NCI-H345 (cell line): ENCODE results near the gene TOP3A.

Experiments
- DNase-seq: peaks from one replicate; lab custom pipeline; 2025; lab: John Stamatoyannopoulos, UW

The TOP3A gene

DNA sequence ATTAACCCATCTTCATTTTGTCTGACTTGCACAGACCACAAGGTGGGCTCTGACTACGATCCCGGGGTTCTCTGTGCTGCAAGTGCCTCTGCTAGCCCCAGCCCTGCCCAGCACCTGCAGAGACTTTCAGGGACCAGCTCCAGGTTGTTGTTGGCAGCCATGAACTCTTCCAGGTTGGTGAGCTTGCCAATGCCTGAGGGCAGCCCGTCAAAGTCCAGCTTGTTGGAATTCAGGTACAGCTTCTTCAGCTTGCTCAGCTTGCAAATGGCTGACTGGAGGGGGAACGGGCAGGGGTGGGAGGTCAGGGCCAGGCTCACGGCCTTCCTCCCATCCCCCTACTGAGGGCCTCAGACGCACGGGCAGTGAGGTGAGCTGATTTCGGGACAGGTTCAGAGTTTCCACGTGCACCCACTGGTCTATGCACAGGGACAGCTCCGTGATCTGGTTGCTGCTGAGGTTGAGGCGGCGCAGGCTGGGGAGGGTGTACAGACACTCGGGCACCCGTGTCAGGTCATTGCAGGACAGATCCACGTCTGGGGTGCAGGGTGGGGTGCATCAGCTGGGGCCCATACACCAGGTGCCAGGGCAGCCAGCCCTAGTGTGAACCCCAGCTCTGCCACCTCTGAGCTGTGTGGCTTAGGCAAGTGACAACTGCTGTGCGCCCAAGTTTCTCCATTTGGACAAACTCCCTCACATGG lies 61.5 kb downstream of the TOP3A start:
- DNase-seq: no peak

DNA sequence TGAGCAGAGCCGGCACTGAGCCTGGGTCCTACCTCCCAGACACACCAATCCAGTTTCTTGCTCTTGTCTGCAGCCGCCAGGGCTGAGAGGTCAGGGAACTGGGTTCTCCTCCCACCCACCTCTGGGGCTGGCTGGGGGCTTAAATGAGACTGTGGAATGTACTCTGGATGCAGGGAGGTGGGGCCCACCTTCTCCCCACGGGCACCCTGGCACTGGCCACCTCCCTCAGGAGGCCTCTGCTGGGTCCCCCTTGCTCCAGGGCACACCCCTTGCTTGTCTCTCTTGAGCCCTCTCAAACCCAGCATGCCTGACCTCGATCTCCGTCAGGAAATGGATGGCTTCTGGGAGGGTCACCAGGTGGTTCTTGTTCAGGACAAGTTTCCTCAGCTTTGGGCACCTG lies 62.6 kb downstream of the TOP3A start:
- no peak for DNase-seq

DNA sequence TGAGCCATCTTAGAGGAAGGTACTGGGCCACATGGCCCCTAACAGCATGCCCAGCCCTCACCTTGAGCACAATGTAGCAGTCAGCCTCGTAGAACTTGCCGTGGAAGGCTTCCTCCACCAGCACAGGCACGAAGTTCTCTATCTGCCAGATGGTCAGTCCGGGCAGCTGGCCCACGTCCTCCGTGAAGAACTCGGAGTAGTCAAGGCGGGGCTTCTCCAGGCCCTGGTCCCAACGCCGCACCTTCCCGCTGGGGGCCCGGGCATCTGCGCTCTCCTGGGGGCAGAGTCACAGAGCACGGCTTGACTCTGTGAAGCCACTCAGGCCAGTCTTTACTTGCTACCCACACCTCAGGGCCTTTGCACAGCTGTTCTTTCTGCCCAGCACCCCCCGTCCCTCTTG lies 63.6 kb downstream of the TOP3A start:
- DNase-seq: no peak

DNA sequence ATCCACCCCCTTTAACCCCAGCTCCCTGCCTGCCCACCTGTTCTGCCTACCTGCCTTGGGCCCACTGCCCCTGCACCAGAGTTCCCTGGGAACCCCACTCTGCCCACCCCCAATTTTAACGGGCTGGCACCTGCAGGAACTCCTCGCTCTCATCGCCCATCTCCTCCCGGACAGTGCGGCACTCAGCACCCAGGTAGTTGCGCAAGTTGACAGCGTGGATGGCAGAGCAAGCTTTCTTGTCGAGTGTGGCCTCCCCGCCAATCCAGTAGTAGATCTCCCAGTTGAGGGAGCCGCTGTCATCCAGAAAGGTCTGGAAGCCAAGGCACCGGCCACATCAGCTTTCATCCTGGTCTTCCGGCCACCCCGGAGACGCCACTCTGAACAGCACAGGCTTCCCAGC lies 64.1 kb downstream of the TOP3A start:
- no peak for DNase-seq

GRCh38 chr17:18250259-18250658 lies 64.5 kb downstream of the TOP3A start:
- peak; percentile 9 for DNase-seq

DNA sequence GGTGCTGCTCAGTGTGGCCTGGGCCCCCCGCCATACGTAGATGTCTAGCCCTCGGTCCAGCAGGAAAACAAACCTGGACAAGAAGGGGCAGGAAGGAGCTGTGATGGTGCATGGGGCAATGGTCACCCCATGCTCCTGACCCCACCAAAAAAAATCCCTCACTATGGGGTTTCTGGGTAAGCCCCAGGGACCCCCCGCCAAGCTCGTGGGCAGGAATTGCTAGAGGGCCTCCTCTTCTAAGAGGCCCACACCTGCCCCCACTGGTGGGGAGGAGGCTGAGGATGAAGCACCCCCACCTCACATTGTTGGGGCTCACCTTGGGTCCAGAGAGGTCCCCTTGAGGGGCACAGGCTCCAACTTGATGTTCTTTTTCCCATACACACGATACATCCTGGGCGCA lies 66.0 kb downstream of the TOP3A start:
- DNase-seq: no peak

DNA sequence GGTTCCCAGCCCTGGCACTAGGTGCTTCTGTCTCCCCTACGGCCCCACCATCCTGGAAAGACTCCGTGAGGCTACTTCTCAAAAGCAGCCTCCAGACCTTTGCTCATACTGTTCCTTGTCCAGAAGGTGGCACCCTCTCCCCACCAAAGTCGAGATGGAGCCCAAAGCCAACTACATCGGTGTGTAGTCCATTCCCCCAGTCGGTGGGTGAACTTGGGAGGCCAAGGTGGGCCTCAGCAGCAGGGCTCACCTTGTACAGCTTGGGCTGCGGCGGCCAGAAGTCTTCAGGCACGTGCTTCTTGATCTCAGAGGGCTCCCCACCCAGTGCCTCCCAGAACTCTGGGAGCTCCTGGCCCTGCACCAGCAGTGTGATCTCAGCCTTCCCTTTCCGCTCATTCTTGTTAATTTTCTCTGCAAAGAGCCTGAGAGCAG lies 66.5 kb downstream of the TOP3A start:
- peak; percentile 45 for DNase-seq

- no peak for DNase-seq
Observed at GRCh38 chr17:18247613-18248001, 67.2 kb downstream of the TOP3A start.

- peak; percentile 43 for DNase-seq
Observed at GRCh38 chr17:18246880-18247612, 67.7 kb downstream of the TOP3A start.

DNA sequence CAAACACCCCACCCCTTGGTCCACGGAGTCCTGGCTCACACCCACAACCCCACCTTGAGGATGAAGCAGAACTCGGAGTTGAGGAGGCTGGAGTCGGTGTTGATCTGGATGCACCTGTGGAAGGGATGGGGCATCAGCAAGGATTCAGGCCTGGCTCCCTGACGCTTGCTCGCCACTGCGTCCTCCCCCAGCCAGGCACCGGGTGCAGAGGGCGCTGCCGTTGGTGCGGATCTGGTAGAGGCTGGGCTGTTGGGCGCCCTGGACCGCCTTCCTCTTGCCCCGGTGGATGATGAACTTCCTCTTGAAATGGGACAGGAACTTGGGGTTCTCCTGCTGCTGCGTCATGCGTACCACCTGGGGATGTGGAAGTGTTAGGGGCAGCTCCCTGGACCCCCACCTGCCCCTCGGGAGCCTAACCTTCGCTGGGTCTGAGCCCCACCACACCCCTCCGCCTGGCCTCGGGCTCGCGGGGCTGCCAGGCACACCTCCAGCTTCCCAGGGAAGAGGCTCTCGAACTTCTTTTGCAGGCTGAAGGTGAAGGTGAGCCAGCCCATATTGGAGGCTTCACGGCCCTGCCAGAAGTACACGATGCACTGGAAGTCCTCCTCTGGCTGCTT lies 68.6 kb downstream of the TOP3A start:
- DNase-seq: no peak

- DNase-seq: no peak
Observed at GRCh38 chr17:18245038-18245776, 69.6 kb downstream of the TOP3A start.

DNA sequence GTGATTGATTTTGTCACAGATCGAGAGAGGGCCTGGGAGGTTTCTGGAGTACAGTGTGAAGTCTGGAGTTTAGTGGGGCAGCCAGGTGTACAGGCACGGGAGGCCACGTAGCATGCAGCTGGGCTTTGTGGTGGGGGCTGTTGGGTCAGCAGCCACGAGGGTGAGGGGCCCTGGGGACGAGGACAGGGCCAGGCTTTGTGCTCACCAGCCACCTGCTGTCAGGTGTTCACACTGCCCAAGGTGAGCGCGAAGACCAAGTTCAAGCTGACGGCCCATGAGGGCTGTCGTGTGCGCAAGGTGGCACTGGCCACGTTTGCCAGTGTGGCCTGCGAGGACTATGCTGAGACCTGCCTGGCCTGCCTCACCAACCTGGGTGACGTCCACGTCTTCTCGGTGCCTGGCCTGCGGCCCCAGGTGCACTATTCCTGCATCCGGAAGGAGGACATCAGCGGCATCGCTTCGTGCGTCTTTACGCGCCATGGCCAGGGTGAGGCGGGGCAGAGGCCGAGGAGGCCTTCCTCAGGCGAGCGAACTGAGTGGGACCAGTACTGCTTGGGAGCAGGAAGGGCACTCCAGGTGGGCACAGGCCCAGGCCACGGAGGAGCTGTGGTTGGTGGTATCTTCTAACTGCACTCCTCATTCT lies 73.4 kb downstream of the TOP3A start:
- DNase-seq: no peak

- DNase-seq: no peak
Observed at GRCh38 chr17:18240449-18240848, 74.3 kb downstream of the TOP3A start.

GRCh38 chr17:18238299-18238698 lies 76.5 kb downstream of the TOP3A start:
- DNase-seq: no peak

- DNase-seq: no peak
Observed at GRCh38 chr17:18237461-18237860, 77.3 kb downstream of the TOP3A start.

DNA sequence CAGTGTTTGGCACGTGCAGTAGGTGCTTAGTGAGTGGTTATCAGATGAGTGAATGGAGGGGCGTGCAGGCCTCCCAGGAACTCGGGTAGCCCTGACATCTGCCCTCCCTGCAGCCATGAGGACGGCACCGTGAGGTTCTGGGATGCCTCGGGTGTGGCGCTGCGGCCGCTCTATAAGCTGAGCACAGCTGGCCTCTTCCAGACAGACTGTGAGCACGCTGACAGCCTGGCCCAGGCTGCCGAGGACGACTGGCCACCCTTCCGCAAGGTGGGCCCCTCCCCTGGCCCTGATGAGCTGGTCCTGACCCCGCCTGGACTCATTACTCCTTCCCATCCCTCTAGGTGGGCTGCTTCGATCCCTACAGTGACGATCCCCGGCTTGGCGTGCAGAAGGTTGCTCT lies 78.3 kb downstream of the TOP3A start:
- no peak for DNase-seq

GRCh38 chr17:18235743-18236256 lies 79.0 kb downstream of the TOP3A start:
- DNase-seq: no peak

GRCh38 chr17:18234853-18235380 lies 79.9 kb downstream of the TOP3A start:
- DNase-seq: no peak

GRCh38 chr17:18233803-18234518 lies 80.8 kb downstream of the TOP3A start:
- DNase-seq: no peak

GRCh38 chr17:18231164-18231563 lies 83.6 kb downstream of the TOP3A start:
- DNase-seq: no peak
